ENCODE results near the gene FBN3.
A peak's percentile ranks its signal among the peaks of the same experiment; 100 is the strongest.
"Not testable (repeated sequence)": the region's sequence is repeated elsewhere in the genome, so short reads cannot be mapped to it uniquely, and the experiment has no call there.

FBN3 gene

GRCh38 chr19:8056533-8056932 is 92.9 kb downstream of the FBN3 start:
- DNase-seq (ENCODE audit: low read depth), result no peak

GRCh38 chr19:8054169-8054568 is 95.2 kb downstream of the FBN3 start:
- DNase-seq (ENCODE audit: low read depth), result no peak

- no peak for DNase-seq (ENCODE audit: low read depth)
These were observed 96.9 kb downstream of the FBN3 start, which contains the start of gene CCL25 for GRCh38 chr19:8052464-8052859. TSS of gene CCL25 (plus strand) at chr19:8052760. CDS start at chr19:8053050, 290 bp downstream.

- peak; percentile 72 for DNase-seq (ENCODE audit: low read depth)
These were observed 98.9 kb downstream of the FBN3 start for GRCh38 chr19:8050274-8051096.

GRCh38 chr19:8046569-8047165 is 102.7 kb downstream of the FBN3 start:
- DNase-seq (ENCODE audit: low read depth), result no peak

- no peak for DNase-seq (ENCODE audit: low read depth)
These were observed 103.4 kb downstream of the FBN3 start for GRCh38 chr19:8045872-8046568.

- no peak for DNase-seq (ENCODE audit: low read depth)
These were observed 105.4 kb downstream of the FBN3 start for GRCh38 chr19:8044018-8044417.

GRCh38 chr19:8042900-8043299 is 106.5 kb downstream of the FBN3 start:
- no peak for DNase-seq (ENCODE audit: low read depth)

- no peak for DNase-seq (ENCODE audit: low read depth)
These were observed 107.9 kb downstream of the FBN3 start for GRCh38 chr19:8041531-8041931.

- DNase-seq (ENCODE audit: low read depth), result no peak
These were observed 110.2 kb downstream of the FBN3 start for GRCh38 chr19:8039231-8039630.

- DNase-seq (ENCODE audit: low read depth), result no peak
These were observed 110.6 kb downstream of the FBN3 start for GRCh38 chr19:8038815-8039214.

- DNase-seq (ENCODE audit: low read depth), result no peak
These were observed 112.8 kb downstream of the FBN3 start for GRCh38 chr19:8036434-8037099.

- DNase-seq (ENCODE audit: low read depth), result no peak
These were observed 115.2 kb downstream of the FBN3 start for GRCh38 chr19:8034178-8034525.

GRCh38 chr19:8033287-8034177 is 115.9 kb downstream of the FBN3 start:
- not testable (repeated sequence) for DNase-seq (ENCODE audit: low read depth)

GRCh38 chr19:8030960-8031359 is 118.4 kb downstream of the FBN3 start:
- DNase-seq (ENCODE audit: low read depth), result no peak

GRCh38 chr19:8028951-8029491 is 120.4 kb downstream of the FBN3 start:
- DNase-seq (ENCODE audit: low read depth), result no peak

GRCh38 chr19:8025316-8025715 is 124.1 kb downstream of the FBN3 start:
- no peak for DNase-seq (ENCODE audit: low read depth)

- not testable (repeated sequence) for DNase-seq (ENCODE audit: low read depth)
These were observed 125.1 kb downstream of the FBN3 start for GRCh38 chr19:8024256-8024655.

GRCh38 chr19:8023371-8023770 is 126.0 kb downstream of the FBN3 start:
- DNase-seq (ENCODE audit: low read depth), result no peak

- no peak for DNase-seq (ENCODE audit: low read depth)
These were observed 127.1 kb downstream of the FBN3 start for GRCh38 chr19:8022275-8022674.

GRCh38 chr19:8021374-8021773 is 128.0 kb downstream of the FBN3 start:
- no peak for DNase-seq (ENCODE audit: low read depth)

Data from fibroblast of the conjunctiva (primary cell).